ENCODE measurements around the gene ISLR2. TPM values are rescaled to one million over a fixed set of nuclear protein-coding genes. Genes with fewer than 3 reads are reported as not detected.
A peak's percentile ranks its signal among the peaks of the same experiment; 100 is the strongest.
"Not testable (repeated sequence)": the region's sequence is repeated elsewhere in the genome, so short reads cannot be mapped to it uniquely, and the experiment has no call there.

The ISLR2 gene, protein sequence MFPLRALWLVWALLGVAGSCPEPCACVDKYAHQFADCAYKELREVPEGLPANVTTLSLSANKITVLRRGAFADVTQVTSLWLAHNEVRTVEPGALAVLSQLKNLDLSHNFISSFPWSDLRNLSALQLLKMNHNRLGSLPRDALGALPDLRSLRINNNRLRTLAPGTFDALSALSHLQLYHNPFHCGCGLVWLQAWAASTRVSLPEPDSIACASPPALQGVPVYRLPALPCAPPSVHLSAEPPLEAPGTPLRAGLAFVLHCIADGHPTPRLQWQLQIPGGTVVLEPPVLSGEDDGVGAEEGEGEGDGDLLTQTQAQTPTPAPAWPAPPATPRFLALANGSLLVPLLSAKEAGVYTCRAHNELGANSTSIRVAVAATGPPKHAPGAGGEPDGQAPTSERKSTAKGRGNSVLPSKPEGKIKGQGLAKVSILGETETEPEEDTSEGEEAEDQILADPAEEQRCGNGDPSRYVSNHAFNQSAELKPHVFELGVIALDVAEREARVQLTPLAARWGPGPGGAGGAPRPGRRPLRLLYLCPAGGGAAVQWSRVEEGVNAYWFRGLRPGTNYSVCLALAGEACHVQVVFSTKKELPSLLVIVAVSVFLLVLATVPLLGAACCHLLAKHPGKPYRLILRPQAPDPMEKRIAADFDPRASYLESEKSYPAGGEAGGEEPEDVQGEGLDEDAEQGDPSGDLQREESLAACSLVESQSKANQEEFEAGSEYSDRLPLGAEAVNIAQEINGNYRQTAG
- total RNA-seq, result not detected

- Mint-ChIP-seq H3K27ac (peak within 1 kb of the TSS in 1 of 2 donors; percentile 55), H3K9me3 (no peaks in the 10 kb centered on the region), H3K36me3 (no peaks in the 10 kb centered on the region)
- no peak for DNase-seq (ENCODE audit: low spot score in 2 of 2)
- ATAC-seq, result no peak
Observed at GRCh38 chr15:74130155-74130848, at the start of gene ISLR2. Gene ISLR2, plus strand, starts transcription at chr15:74130586. Its CDS starts 2,169 bp downstream, at chr15:74132755.

DNA sequence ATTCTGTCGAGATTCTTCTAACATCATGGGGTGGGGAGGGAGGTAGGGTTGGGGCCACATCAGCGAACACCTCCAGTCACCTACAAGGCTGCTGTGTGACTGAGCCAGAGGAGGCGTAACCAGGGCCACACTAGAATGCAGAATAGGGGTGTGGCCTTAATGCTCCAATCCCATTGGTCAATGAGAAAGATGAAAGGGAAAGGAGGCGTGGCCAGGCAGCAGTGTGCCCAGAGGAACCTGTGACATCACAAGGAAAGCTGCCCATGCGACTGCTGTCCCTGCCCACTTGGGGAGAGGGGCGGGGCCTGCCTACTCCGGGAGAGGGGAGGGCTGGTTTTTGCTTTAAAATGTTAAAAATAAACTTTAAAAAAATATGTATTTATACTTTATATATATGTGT is 47.9 kb upstream of the ISLR2 start, which contains the start of gene GOLGA6A:
Gene GOLGA6A, minus strand, starts transcription at position 101 of the 400 bp plus-strand sequence. Its CDS starts 41 bp downstream, at position 60.
- ATAC-seq; H3K27ac Mint-ChIP-seq; H3K36me3 Mint-ChIP-seq; DNase-seq (ENCODE audit: low spot score in 2 of 2); H3K9me3 Mint-ChIP-seq: not testable (repeated sequence)

- ATAC-seq, H3K36me3 Mint-ChIP-seq: not testable (repeated sequence)
Observed at GRCh38 chr15:74094567-74094966, 35.8 kb upstream of the ISLR2 start.

GRCh38 chr15:74095610-74096009 is 34.8 kb upstream of the ISLR2 start:
- not testable (repeated sequence) for H3K27ac Mint-ChIP-seq; ATAC-seq; DNase-seq (ENCODE audit: low spot score in 2 of 2); H3K36me3 Mint-ChIP-seq; H3K9me3 Mint-ChIP-seq

More at GRCh38 chr15:74094567-74094966, 35.8 kb upstream of the ISLR2 start:
- H3K27ac Mint-ChIP-seq; DNase-seq (ENCODE audit: low spot score in 2 of 2); H3K9me3 Mint-ChIP-seq: not testable (repeated sequence)

DNA sequence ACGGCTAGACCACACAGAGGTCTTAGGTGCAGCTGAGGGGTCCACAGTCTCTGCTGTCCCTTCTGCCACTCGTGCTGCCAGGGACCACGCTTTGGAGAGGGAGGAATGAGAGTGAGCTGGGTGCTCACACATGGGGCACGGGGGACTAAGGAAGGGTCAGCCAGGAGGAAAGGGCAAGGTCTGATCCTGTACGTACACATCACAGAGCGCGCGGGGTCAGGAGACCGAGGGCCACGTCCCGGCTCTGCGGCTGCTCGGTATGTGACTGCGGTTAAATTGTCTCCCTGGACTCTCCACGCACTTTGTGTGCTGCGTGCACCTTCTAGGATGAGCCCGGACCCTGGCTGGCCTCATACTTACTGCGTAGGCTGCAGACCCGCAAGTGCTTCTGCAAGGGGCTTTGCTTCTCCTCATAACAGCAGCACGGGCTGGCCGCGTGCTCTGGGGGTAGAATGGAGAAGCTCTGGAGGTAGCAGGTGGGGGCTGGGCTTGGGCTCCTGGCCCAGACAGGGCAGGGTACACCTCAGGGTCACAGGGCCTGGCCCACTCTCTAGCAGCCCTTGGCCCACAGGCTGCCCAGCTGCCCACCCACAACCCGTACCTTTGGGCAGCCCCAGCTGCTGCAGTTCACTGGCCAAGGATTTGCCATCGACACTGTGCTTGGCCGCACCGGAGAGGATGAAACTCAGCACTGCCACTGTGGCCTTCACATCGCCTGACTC is 33.5 kb upstream of the ISLR2 start:
- not testable (repeated sequence) for H3K27ac Mint-ChIP-seq; DNase-seq (ENCODE audit: low spot score in 2 of 2); ATAC-seq; H3K36me3 Mint-ChIP-seq; H3K9me3 Mint-ChIP-seq

DNA sequence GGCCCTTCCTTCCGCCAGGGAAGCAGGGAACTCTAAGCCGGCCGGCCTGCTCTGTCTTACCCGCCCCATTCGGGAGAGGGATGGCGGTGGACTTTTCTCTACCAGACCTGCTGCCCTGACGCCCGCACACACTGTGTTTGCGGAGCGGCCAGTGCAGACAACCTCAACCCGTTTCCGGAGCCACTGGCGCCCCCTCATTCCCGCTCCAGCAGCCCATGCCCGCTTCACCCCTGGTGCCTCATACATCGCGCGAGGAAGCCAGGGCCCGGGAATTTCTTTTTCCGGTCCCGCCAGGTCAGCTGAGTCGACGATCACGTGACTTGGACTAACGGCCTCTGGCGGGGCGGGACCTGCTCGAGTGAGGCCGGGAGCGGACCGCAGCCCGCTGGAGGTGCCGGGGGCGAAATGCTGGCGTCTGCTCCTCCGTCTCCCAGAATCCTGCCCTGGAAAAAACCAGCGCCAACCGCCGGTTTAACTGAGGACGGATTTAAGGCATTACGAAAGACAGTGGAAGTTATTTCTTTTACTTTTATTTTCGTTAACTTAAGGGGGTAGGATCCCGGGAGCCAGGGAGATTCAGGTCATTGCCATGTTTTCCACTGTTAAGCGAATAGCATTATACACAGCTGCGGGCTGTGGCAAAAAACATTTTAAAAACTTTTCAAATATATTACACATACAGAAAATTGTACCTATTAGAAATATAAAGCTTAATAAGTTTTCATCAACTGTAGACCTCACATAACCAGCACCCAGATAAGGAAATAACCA is 30.2 kb upstream of the ISLR2 start:
- H3K9me3 Mint-ChIP-seq, H3K36me3 Mint-ChIP-seq: not testable (repeated sequence)
- ATAC-seq, result peak; percentile 92 to 94
- DNase-seq (ENCODE audit: low spot score in 2 of 2), result peak; percentile 79 to 90
- H3K27ac Mint-ChIP-seq, result peak overlapping the region; percentile 87 to 97

DNA sequence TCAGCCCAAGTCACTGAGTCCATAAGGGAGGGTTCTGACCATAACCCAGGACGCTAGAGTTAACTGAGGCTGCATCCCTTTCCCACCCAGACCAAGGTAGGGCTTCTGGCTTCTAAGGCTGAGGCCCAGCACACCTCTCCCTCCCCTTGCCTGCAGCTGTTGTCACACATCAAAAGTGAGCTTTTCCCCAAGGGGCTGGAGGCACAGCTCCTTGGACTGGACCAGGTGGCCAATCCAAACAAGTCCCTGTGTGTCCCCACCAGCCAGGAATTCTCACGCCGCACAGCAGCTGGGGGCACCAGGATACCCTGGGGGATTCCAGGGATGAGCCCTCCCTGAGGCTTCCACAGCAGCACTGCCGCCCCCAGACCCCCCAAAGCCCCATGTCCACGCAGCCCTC is 22.3 kb upstream of the ISLR2 start:
- Mint-ChIP-seq H3K36me3 (no peaks in the 10 kb centered on the region), H3K9me3 (no peaks in the 10 kb centered on the region), H3K27ac (peak overlapping the region in 1 of 2 donors; percentile 11)
- DNase-seq (ENCODE audit: low spot score in 2 of 2) (no peak), ATAC-seq (no peak)

- ATAC-seq, result not testable (repeated sequence)
Observed at GRCh38 chr15:74108611-74109010, 21.8 kb upstream of the ISLR2 start.

GRCh38 chr15:74109713-74110112 is 20.7 kb upstream of the ISLR2 start:
- no peak for ATAC-seq

More at GRCh38 chr15:74108611-74109010, 21.8 kb upstream of the ISLR2 start:
- peak overlapping the region in 1 of 2 donors; percentile 11 for H3K27ac Mint-ChIP-seq
- not testable (repeated sequence) for H3K36me3 Mint-ChIP-seq, H3K9me3 Mint-ChIP-seq
- DNase-seq (ENCODE audit: low spot score in 2 of 2), result peak in 1 of 2 donors; percentile 35

DNA sequence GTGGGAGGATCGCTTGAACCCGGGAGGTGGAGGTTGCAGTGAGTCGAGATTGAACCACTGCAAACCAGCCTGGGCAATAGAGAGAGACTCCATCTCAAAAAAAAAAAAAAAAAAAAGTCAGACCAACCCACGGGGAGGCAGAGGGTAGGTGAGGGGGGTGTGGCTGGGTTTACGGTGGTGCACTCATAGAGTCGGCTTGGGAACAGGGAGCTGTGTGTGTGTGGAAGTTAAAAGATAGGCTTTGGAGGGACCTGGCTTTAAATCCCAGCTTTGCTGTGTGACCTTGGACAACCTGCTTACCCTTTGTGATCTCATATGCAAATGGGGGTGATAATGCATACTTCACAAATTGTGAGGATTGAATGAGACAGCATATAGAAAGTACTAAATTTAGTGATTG is 10.0 kb upstream of the ISLR2 start:
- H3K36me3 Mint-ChIP-seq, result peaks cover 0 to 6% of the 10 kb centered on the region in 2 donors
- H3K27ac Mint-ChIP-seq, result peak overlapping the region in 1 of 2 donors; percentile 15
- no peak for ATAC-seq
- peaks cover 0 to 7% of the 10 kb centered on the region in 2 donors for H3K9me3 Mint-ChIP-seq
- DNase-seq (ENCODE audit: low spot score in 2 of 2), result no peak

More at GRCh38 chr15:74109713-74110112, 20.7 kb upstream of the ISLR2 start:
- no peaks in the 10 kb centered on the region for H3K36me3 Mint-ChIP-seq
- no peak for DNase-seq (ENCODE audit: low spot score in 2 of 2)
- H3K9me3 Mint-ChIP-seq, result no peaks in the 10 kb centered on the region
- H3K27ac Mint-ChIP-seq, result no peak overlapping the region

DNA sequence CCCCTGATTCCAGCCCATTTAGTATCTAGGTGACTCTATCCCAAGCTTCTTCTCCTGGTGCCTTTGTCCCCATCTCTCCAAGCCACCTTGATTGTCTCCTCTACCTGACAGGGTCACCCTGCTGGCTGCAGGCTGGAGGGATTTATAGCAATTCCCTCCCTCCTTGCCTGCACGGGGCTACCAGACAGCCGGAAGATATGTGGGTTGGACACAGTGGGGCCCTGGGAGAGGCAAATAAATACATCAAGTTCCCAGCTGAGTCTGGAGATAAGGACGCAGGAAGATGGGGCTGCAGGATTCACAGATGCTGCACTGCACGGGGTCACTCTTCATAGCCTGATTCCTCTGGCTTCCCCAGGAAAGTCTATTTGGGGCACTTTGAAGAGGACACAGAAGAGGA is 9.3 kb upstream of the ISLR2 start:
- DNase-seq (ENCODE audit: low spot score in 2 of 2) (no peak), ATAC-seq (no peak)
- peaks cover 0 to 6% of the 10 kb centered on the region in 2 donors for H3K36me3 Mint-ChIP-seq
- H3K9me3 Mint-ChIP-seq, result peaks cover 0 to 7% of the 10 kb centered on the region in 2 donors
- H3K27ac Mint-ChIP-seq, result peak overlapping the region in 1 of 2 donors; percentile 15

DNA sequence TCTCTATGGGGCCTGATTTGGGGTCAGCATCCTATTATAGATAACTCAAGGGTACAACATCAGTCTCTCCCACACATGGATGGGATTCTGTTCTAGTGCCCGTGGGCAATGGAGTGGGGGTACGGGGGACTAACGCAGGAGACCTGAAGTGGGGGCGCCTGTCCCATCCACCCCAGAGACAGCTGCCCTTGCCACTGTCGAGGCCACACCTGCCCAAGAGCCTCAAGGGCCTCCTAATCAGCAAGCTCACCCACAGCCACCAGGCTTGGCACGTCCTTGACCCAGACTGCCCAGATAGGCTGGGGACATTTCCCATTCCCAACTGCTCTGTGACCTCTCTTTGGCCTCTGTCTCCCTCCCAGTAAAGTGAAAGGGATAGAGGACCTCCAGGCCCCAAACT is 8.5 kb upstream of the ISLR2 start:
- H3K9me3 Mint-ChIP-seq, result peaks cover 0 to 7% of the 10 kb centered on the region in 2 donors

GRCh38 chr15:74122403-74123130 is 7.8 kb upstream of the ISLR2 start:
- Mint-ChIP-seq H3K36me3 (peaks cover 0 to 6% of the 10 kb centered on the region in 2 donors), H3K27ac (no peak overlapping the region), H3K9me3 (peaks cover 0 to 7% of the 10 kb centered on the region in 2 donors)
- DNase-seq (ENCODE audit: low spot score in 2 of 2) (no peak), ATAC-seq (no peak)

More for the DNA sequence above, 8.5 kb upstream of the ISLR2 start:
- peaks cover 0 to 6% of the 10 kb centered on the region in 2 donors for H3K36me3 Mint-ChIP-seq
- no peak overlapping the region for H3K27ac Mint-ChIP-seq
- ATAC-seq (no peak), DNase-seq (ENCODE audit: low spot score in 2 of 2) (no peak)

GRCh38 chr15:74123131-74123429 is 7.3 kb upstream of the ISLR2 start:
- DNase-seq (ENCODE audit: low spot score in 2 of 2), result no peak
- Mint-ChIP-seq H3K36me3 (peaks cover 0 to 1% of the 10 kb centered on the region in 2 donors), H3K27ac (no peak overlapping the region), H3K9me3 (peaks cover 0 to 2% of the 10 kb centered on the region in 2 donors)
- ATAC-seq, result no peak

- Mint-ChIP-seq H3K36me3 (no peaks in the 10 kb centered on the region), H3K9me3 (no peaks in the 10 kb centered on the region), H3K27ac (no peak overlapping the region)
- no peak for DNase-seq (ENCODE audit: low spot score in 2 of 2)
- ATAC-seq, result no peak
Observed at GRCh38 chr15:74123658-74124057, 6.7 kb upstream of the ISLR2 start.

All from activated naive CD4-positive, alpha-beta T cell treated with anti-CD3 and anti-CD28 coated beads, Interleukin-2, amount 50 U/mL, for 72 hours (primary cell).